GM12878 (cell line): Measurements from ENCODE around the gene BCAS4.

Experiments used
- BRCA1 ChIP-seq: IDR thresholded peaks from 2 replicates; pipeline ENCODE4 v1.6.1; 2011; ENCODE audit warnings: low read depth, low read length, improper control_type of control experiment
- CTCF ChIP-seq, 3 experiments: IDR thresholded peaks in 2 of 3; conservative IDR thresholded peaks in 1 of 3; 2 replicates each; pipeline ENCODE4 v1.5.1; 2011; ENCODE audit warnings: low read depth in 3 of 3, low read length in 3 of 3, mild to moderate bottlenecking in 3 of 3, control low read depth in 2 of 3, moderate library complexity in 2 of 3, inconsistent platforms in 1 of 3, mixed read lengths in 1 of 3; ENCODE audit not compliant: control insufficient read depth in 2 of 3, insufficient read depth in 1 of 3; ENCODE audit errors: extremely low read depth in 1 of 3
- EP300 ChIP-seq, 2 experiments: fragments of 150-350 bp in 1 of 2; IDR thresholded peaks; 2 replicates each; pipeline ENCODE4 v1.6.1; 2011 to 2012; ENCODE audit warnings: low read depth in 2 of 2, low read length in 2 of 2, borderline replicate concordance in 1 of 2, improper control_type of control experiment in 1 of 2, inconsistent platforms in 1 of 2; ENCODE audit not compliant: control insufficient read depth in 1 of 2
- POLR2A ChIP-seq: IDR thresholded peaks from 2 replicates; pipeline ENCODE4 v1.6.1; 2011; ENCODE audit warnings: low read depth, mild to moderate bottlenecking, low read length

GRCh38 chr20:50883856-50884255 lies 89.0 kb downstream of the BCAS4 start:
- TF ChIP-seq EP300 (IDR thresholded peaks at IDR 0.05; ENCODE audit: borderline replicate concordance in 1 of 2, control insufficient read depth in 1 of 2, low read depth in 2 of 2, low read length in 2 of 2) (no peak), CTCF (IDR thresholded peaks at IDR 0.05 in 2 of 3, conservative IDR thresholded peaks at IDR 0.05 in 1 of 3; ENCODE audit: control insufficient read depth in 2 of 3, extremely low read depth in 1 of 3, insufficient read depth in 1 of 3, low read depth in 3 of 3, low read length in 3 of 3) (no peak), POLR2A (no peak), BRCA1 (no peak)
